GM23248 (cell line): Measurements from ENCODE around the gene AMFR.

Experiments used
- EZH2 ChIP-seq: fragments of 200-600 bp; sonication (generic); IDR thresholded peaks from 2 replicates; pipeline ENCODE4 v1.6.1; 2018; ENCODE audit warnings: antibody characterized with exemption, mild to moderate bottlenecking; ENCODE audit not compliant: insufficient read depth, poor library complexity, severe bottlenecking
- EZH2phosphoT487 ChIP-seq: fragments of 200-600 bp; sonication (generic); IDR thresholded peaks from 2 replicates; pipeline ENCODE4 v1.6.1; 2018; ENCODE audit warnings: antibody characterized with exemption, moderate library complexity, mild to moderate bottlenecking, low read depth; ENCODE audit not compliant: insufficient read depth

DNA sequence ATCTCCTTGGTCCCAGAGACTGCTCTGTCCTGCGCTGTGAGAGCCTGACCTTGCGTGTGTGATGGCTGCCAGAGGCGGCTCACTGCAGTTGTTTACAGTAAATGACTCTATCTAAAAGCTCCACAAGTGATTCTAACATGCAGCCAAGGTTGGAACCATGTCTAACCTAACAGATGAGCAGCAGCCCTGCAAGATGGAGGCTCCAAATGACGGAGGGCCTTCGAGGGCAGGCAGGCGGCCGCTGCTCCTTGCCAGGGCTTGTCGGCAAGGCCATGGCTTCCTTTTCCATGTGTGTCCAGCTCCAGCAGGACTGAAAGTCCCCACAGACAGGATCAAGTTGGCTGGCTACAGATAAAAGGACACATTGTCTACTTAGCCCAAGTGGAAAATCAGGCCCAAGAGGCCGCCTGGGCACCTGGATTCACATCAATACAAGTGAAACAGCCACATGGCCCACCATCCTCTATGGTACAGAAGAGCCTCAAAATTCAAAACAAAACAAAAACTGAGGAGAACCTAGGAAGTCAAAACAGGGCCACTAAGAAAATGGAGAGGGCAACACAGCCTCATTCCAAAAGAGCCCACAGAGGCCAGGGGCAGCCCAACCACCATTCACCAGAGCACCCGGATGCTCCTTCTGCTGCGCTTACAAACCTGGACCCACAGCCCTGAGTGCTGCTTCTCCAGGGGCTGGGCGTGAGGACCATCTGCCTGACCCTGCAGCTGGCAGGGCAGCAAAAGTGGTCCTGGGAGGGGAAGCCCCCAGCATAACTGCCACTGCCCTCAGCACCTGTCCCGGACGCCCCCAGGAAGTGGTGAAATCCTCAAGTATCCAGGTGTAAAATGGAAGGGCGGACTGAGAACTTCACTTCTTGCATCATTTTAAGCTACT is 65.0 kb downstream of the AMFR start:
- TF ChIP-seq EZH2phosphoT487 = no peak
- no peak for TF ChIP-seq EZH2
